ENCODE results near the gene PATE4.
"Not testable (repeated sequence)": the region's sequence is repeated elsewhere in the genome, so short reads cannot be mapped to it uniquely, and the experiment has no call there.

- not testable (repeated sequence) for TF ChIP-seq POLR2AphosphoS5, EP300, CTCF (IDR thresholded peaks at IDR 0.05)
These were observed 32.2 kb downstream of the PATE4 start for GRCh38 chr11:125865354-125865753.
